Neuronal stem cell (in vitro differentiated cells): ENCODE measurements around the gene ZNF514. TPM values are rescaled to one million over a fixed set of nuclear protein-coding genes. Genes with fewer than 3 reads are reported as not detected.

Experiments
- DNase-seq: peaks from one replicate; pipeline ENCODE4 v3.0.0-alpha.2; 2013; ENCODE audit warnings: low spot score
- H2AFZ ChIP-seq: one replicate; pipeline ENCODE4 v1.6.1; 2013; ENCODE audit warnings: mild to moderate bottlenecking, low read length, inconsistent platforms
- H2AK5ac ChIP-seq: 2 replicates; pipeline ENCODE4 v1.6.1; 2013; ENCODE audit warnings: low read depth, mild to moderate bottlenecking, inconsistent platforms, low read length, moderate library complexity, mixed read lengths
- H2BK120ac ChIP-seq: 2 replicates; pipeline ENCODE4 v1.6.1; 2013; ENCODE audit warnings: low read depth, mild to moderate bottlenecking, inconsistent platforms, low read length, moderate library complexity, mixed read lengths
- H2BK12ac ChIP-seq: one replicate; pipeline ENCODE4 v1.6.1; 2013; ENCODE audit warnings: low read length, inconsistent platforms
- H2BK15ac ChIP-seq: 2 replicates; pipeline ENCODE4 v1.6.1; 2013; ENCODE audit warnings: mild to moderate bottlenecking, low read length, inconsistent platforms, mixed read lengths
- H2BK5ac ChIP-seq: one replicate; pipeline ENCODE4 v1.6.1; 2013; ENCODE audit warnings: inconsistent platforms, mild to moderate bottlenecking, low read length, moderate library complexity
- H3K14ac ChIP-seq: one replicate; pipeline ENCODE4 v1.6.1; 2013; ENCODE audit warnings: low read length, inconsistent platforms
- H3K18ac ChIP-seq: 2 replicates; pipeline ENCODE4 v1.6.1; 2013; ENCODE audit warnings: low read length, inconsistent platforms
- H3K23ac ChIP-seq: 2 replicates; pipeline ENCODE4 v1.6.1; 2013; ENCODE audit warnings: low read depth, mild to moderate bottlenecking, mixed read lengths, low read length, inconsistent platforms; ENCODE audit not compliant: poor library complexity
- H3K27ac ChIP-seq: replicated peaks from 3 replicates; pipeline ENCODE4 v1.5.1; 2013; ENCODE audit warnings: low read length, inconsistent platforms
- H3K27me3 ChIP-seq, 3 experiments: 2 replicates each; pipeline ENCODE4 v1.6.1; 2013; ENCODE audit warnings: low read length in 3 of 3, mild to moderate bottlenecking in 2 of 3, inconsistent platforms in 1 of 3, low read depth in 1 of 3, mixed read lengths in 1 of 3, moderate library complexity in 1 of 3; ENCODE audit not compliant: control insufficient read depth in 3 of 3, insufficient read depth in 3 of 3
- H3K36me3 ChIP-seq, 2 donors: replicated peaks in 1 of 2; 2 replicates each; pipeline ENCODE4 v1.6.1; 2013; ENCODE audit warnings: low read length in 2 of 2; ENCODE audit not compliant: control insufficient read depth in 2 of 2, insufficient read depth in 2 of 2
- H3K4ac ChIP-seq: 2 replicates; pipeline ENCODE4 v1.6.1; 2013; ENCODE audit warnings: inconsistent platforms, mild to moderate bottlenecking, low read length, moderate library complexity
- H3K4me1 ChIP-seq, 2 donors: 1 replicate in 1 of 2; 2 replicates in 1 of 2; pipeline ENCODE4 v1.6.1; 2013; ENCODE audit warnings: low read length in 2 of 2, low read depth in 1 of 2; ENCODE audit not compliant: control insufficient read depth in 2 of 2, insufficient read depth in 1 of 2
- H3K4me2 ChIP-seq: one replicate; pipeline ENCODE4 v1.6.1; 2013; ENCODE audit warnings: mild to moderate bottlenecking, low read length, inconsistent platforms; ENCODE audit not compliant: insufficient read depth, poor library complexity, severe bottlenecking
- H3K4me3 ChIP-seq, 2 donors: 2 replicates each; pipeline ENCODE4 v1.5.1; 2013; ENCODE audit warnings: low read length in 2 of 2, mild to moderate bottlenecking in 2 of 2, inconsistent platforms in 1 of 2, moderate library complexity in 1 of 2
- H3K79me1 ChIP-seq: one replicate; pipeline ENCODE4 v1.6.1; 2013; ENCODE audit warnings: low read depth, mild to moderate bottlenecking, inconsistent platforms, low read length, moderate library complexity
- H3K9ac ChIP-seq: one replicate; pipeline ENCODE4 v1.6.1; 2013; ENCODE audit warnings: mild to moderate bottlenecking, low read depth, low read length, inconsistent platforms; ENCODE audit not compliant: poor library complexity
- H3K9me3 ChIP-seq, 2 donors: replicated peaks in 1 of 2; 2 replicates each; pipeline versions ENCODE3 to v1.6.1; 2013; ENCODE audit warnings: low read length in 2 of 2, mild to moderate bottlenecking in 2 of 2, inconsistent platforms in 1 of 2, low read depth in 1 of 2, mixed read lengths in 1 of 2, moderate library complexity in 1 of 2; ENCODE audit not compliant: control insufficient read depth in 2 of 2, insufficient read depth in 1 of 2
- H4K8ac ChIP-seq: one replicate; pipeline ENCODE4 v1.6.1; 2013; ENCODE audit warnings: low read depth, mild to moderate bottlenecking, inconsistent platforms, low read length, moderate library complexity
- H4K91ac ChIP-seq: one replicate; pipeline ENCODE4 v1.6.1; 2013; ENCODE audit warnings: low read length, low read depth, mild to moderate bottlenecking, inconsistent platforms; ENCODE audit not compliant: poor library complexity
- WGBS, 2 donors: extraction: QIAGEN DNeasy Blood & Tissue Kit; methylation state at CpG; one replicate each; pipeline ENCODE4 v1.1.7; 2013; ENCODE audit warnings: missing lambda C conversion rate in 2 of 2, mixed read lengths in 1 of 2; ENCODE audit not compliant: insufficient read length in 2 of 2, insufficient replicate concordance in 1 of 2; ENCODE audit errors: extremely low coverage in 2 of 2; 5-methylcytosine and 5-hydroxymethylcytosine counted together
- polyA plus RNA-seq, 2 experiments: library from polyadenylated mRNA; stranded (reverse); fragments of 200-250 nt; gene quantifications; one replicate each; pipeline ENCODE4 v1.2.3, GENCODE V29; 2013

ZNF514 gene
- polyA plus RNA-seq (2013, experiment 1 of 2) = 19.3 TPM
- polyA plus RNA-seq (2013, experiment 2 of 2) = 19.5 TPM

DNA sequence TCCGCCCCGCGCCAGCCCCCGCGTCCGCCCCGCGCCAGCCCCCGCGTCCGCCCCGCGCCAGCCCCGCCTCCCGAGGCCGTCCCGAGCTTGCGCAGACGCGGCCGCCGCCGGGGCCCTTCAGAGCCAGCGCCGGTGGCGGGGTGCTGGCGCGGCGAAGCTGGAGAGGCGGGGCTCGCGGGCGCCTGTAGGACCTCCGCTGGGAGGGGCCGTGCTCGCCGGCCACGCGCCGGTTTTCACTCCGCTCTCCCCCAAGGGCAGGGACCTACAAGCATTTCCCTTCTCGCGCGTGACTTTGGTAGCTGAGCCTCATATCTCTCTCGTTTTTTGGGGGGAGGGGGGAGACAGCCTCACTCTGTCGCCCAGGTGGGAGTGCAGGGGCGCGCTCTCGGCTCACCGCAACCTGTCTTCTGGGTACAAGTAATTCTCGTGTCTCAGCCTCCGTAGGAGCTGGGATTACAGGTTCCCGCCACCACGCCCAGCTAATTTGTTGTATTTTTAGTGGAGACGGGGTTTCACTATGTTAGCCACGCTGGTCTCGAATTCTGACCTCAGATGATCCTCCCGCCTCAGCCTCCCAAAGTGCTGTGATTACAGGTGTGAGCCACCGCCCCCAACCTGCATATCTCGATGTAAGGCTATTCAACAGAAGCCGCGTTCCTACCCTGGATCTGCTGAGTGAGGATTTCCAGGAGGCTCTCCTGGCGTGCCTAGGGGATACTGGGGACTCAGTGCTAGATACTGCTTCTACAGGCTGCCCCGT lies at the start of gene ZNF514:
ZNF514 (minus strand) TSS at position 159 of the 760 bp plus-strand sequence. CDS start 6,595 bp downstream, outside the sequence.
- H3K18ac ChIP-seq = peak within 1 kb of the TSS; percentile 75
- peak within 1 kb of the TSS; percentile 70 for H2BK15ac ChIP-seq
- H3K9ac ChIP-seq = peak within 1 kb of the TSS; percentile 97
- H3K14ac ChIP-seq = peak within 1 kb of the TSS; percentile 72
- no CpG with 5 or more reads among the region's 64 CpGs for WGBS, 2 donors
- no peak within 1 kb of the TSS for H3K27ac ChIP-seq
- H3K9me3 ChIP-seq = peaks cover 6 to 33% of the 10 kb centered on the region in 2 donors
- peak within 1 kb of the TSS; percentile 49 for H2BK12ac ChIP-seq
- peak within 1 kb of the TSS; percentile 57 to 98 for H3K4me3 ChIP-seq
- H3K4ac ChIP-seq = peak within 1 kb of the TSS; percentile 57
- DNase-seq = peak; percentile 69
- peak within 1 kb of the TSS; percentile 92 for H3K4me2 ChIP-seq
- peak within 1 kb of the TSS; percentile 29 for H2BK5ac ChIP-seq
- H3K27me3 ChIP-seq = peaks cover 0 to 2% (median 0%) of the 10 kb centered on the region in 3 experiments
- peaks cover 2 to 5% of the 10 kb centered on the region in 2 donors for H3K4me1 ChIP-seq
- H4K91ac ChIP-seq = no peak within 1 kb of the TSS
- peak within 1 kb of the TSS; percentile 97 for H2AFZ ChIP-seq
- H3K36me3 ChIP-seq = peaks cover 9 to 16% of the 10 kb centered on the region in 2 donors
- peaks cover 4% of the 10 kb centered on the region for H3K79me1 ChIP-seq
- H4K8ac ChIP-seq = no peak within 1 kb of the TSS
- peak within 1 kb of the TSS; percentile 46 for H3K23ac ChIP-seq
- peak within 1 kb of the TSS; percentile 76 for H2AK5ac ChIP-seq
- peak within 1 kb of the TSS; percentile 33 for H2BK120ac ChIP-seq

DNA sequence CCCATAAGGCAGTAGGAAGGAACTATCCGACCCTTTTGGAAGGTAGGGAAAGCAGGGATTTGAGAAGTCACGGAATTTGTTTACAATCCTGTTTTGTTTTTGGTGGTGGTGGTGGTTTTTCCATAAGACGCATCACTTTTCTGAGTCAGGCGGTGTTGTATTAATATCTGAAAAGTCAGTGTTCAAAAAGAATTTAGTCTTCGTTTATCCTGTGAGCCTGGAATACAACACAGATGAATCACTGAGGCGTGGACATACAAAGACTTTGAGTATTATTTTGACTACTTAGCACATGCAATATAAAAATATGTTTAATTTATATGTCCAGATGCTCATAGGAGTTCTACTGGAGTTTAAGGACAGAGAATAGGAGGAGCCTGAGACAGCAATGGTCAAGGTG lies 48.5 kb upstream of the ZNF514 start:
- peaks cover 0 to 3% of the 10 kb centered on the region in 2 donors for H3K4me1 ChIP-seq
- peak overlapping the region; percentile 69 for H3K4me2 ChIP-seq
- H3K4ac ChIP-seq = no peak overlapping the region
- no peak overlapping the region for H4K8ac ChIP-seq
- WGBS, 2 donors = no CpG with 5 or more reads among the region's 6 CpGs
- H3K36me3 ChIP-seq = peaks cover 20 to 45% of the 10 kb centered on the region in 2 donors
- H2BK120ac ChIP-seq = no peak overlapping the region
- H2BK12ac ChIP-seq = no peak overlapping the region
- peaks cover 0 to 5% (median 0%) of the 10 kb centered on the region in 3 experiments for H3K27me3 ChIP-seq
- H3K27ac ChIP-seq = no peak overlapping the region
- peaks cover 24 to 59% of the 10 kb centered on the region in 2 donors for H3K9me3 ChIP-seq
- H3K9ac ChIP-seq = no peak overlapping the region
- H2AK5ac ChIP-seq = no peak overlapping the region
- no peak overlapping the region for H4K91ac ChIP-seq
- peak overlapping the region; percentile 97 for H2AFZ ChIP-seq
- DNase-seq = no peak
- H3K4me3 ChIP-seq = peak overlapping the region; percentile 59 to 79
- no peak overlapping the region for H3K14ac ChIP-seq
- H3K23ac ChIP-seq = no peak overlapping the region
- H3K18ac ChIP-seq = no peak overlapping the region
- H2BK5ac ChIP-seq = no peak overlapping the region
- H2BK15ac ChIP-seq = no peak overlapping the region
- no peaks in the 10 kb centered on the region for H3K79me1 ChIP-seq

DNA sequence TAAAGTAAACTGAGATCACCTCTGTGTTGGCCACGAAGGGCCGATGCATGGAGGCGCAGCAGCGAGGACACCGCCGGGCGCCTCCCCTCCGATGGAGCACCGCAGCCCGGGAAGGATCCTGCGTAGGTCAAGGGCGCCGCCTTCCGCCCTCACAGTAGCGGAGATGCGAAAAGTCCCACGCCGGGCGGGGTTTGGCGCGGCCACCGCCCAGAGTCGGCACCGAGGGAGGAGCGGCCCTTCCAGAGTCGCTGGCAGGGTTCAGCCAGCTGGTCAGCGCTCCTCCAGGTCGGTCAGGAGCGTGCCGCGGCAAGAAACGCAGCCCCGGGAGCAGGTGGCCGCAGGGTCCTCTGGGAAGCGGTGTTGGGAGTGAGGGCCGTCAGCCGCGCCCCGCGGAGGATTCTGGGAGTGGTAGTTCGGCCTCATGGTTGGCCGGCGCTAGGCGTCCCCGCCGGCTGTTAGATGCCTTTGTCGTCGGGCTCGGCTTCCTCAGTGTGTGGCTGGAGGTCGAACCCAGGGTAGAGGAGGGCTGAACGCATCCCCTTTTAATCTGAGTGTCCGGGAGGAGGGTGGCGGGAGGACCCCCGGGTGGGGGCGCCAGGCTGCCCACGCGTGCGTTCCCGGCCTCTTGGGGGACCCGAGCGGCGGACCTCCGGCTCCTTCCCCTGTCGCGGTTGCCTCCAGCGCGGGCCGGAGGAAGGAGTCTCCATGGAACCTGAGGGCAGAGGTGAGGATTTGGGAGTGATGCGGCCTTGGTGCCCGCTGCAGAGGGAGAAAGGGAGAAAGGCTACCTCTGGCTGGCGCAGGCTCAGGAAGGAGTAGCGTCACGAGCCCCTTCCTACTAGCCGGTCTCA lies 47.7 kb upstream of the ZNF514 start, which contains the start of gene ZNF892:
ZNF892 (plus strand) TSS at position 411 of the 851 bp plus-strand sequence; CDS start at position 706, 295 bp downstream.
- H3K79me1 ChIP-seq = no peaks in the 10 kb centered on the region
- no peak within 1 kb of the TSS for H2BK12ac ChIP-seq
- H3K14ac ChIP-seq = no peak within 1 kb of the TSS
- H2BK15ac ChIP-seq = peak within 1 kb of the TSS; percentile 28
- H2AK5ac ChIP-seq = no peak within 1 kb of the TSS
- H3K36me3 ChIP-seq = peaks cover 16 to 38% of the 10 kb centered on the region in 2 donors
- H3K23ac ChIP-seq = peak within 1 kb of the TSS; percentile 75
- peaks cover 0 to 3% of the 10 kb centered on the region in 2 donors for H3K4me1 ChIP-seq
- peak within 1 kb of the TSS; percentile 97 for H2AFZ ChIP-seq
- H3K27me3 ChIP-seq = peaks cover 0 to 5% (median 0%) of the 10 kb centered on the region in 3 experiments
- WGBS, 2 donors = no CpG with 5 or more reads among the region's 74 CpGs
- H4K91ac ChIP-seq = no peak within 1 kb of the TSS
- H3K9ac ChIP-seq = peak within 1 kb of the TSS; percentile 75
- H2BK120ac ChIP-seq = no peak within 1 kb of the TSS
- no peak within 1 kb of the TSS for H3K4ac ChIP-seq
- peaks cover 22 to 51% of the 10 kb centered on the region in 2 donors for H3K9me3 ChIP-seq
- DNase-seq = peak; percentile 86
- peak within 1 kb of the TSS; percentile 59 to 79 for H3K4me3 ChIP-seq
- H4K8ac ChIP-seq = no peak within 1 kb of the TSS
- H3K18ac ChIP-seq = peak within 1 kb of the TSS; percentile 96
- H3K27ac ChIP-seq = peak within 1 kb of the TSS; percentile 56
- no peak within 1 kb of the TSS for H2BK5ac ChIP-seq
- peak within 1 kb of the TSS; percentile 69 for H3K4me2 ChIP-seq
